IgD-negative memory B cell (primary cell): Measurements from ENCODE around the gene C2CD5. TPM values are rescaled to one million over a fixed set of nuclear protein-coding genes. Genes with fewer than 3 reads are reported as not detected.
"Not testable (repeated sequence)": the region's sequence is repeated elsewhere in the genome, so short reads cannot be mapped to it uniquely, and the experiment has no call there.

ENCODE experiments used
- H3K27ac Mint-ChIP-seq, 3 donors: one replicate each; pipeline ENCODE4 v1.8.0; 2020 to 2022; ENCODE audit warnings: mild to moderate bottlenecking in 3 of 3, mixed read lengths in 3 of 3, moderate library complexity in 1 of 3
- H3K27me3 Mint-ChIP-seq: one replicate; pipeline ENCODE4 v1.8.0; 2021; ENCODE audit warnings: mixed read lengths
- H3K36me3 Mint-ChIP-seq: one replicate; pipeline ENCODE4 v1.8.0; 2020; ENCODE audit warnings: mild to moderate bottlenecking, mixed read lengths
- H3K4me1 Mint-ChIP-seq, 3 donors: one replicate each; pipeline ENCODE4 v1.8.0; 2020 to 2022; ENCODE audit warnings: mixed read lengths in 3 of 3, mild to moderate bottlenecking in 1 of 3
- H3K4me3 Mint-ChIP-seq, 4 donors: one replicate each; pipeline ENCODE4 v1.8.0; 2020 to 2022; ENCODE audit warnings: mild to moderate bottlenecking in 4 of 4, mixed read lengths in 4 of 4, moderate library complexity in 3 of 4
- H3K9me3 Mint-ChIP-seq, 3 donors: one replicate each; pipeline ENCODE4 v1.8.0; 2020 to 2021; ENCODE audit warnings: mixed read lengths in 3 of 3, mild to moderate bottlenecking in 1 of 3
- polyA plus RNA-seq: library from polyadenylated mRNA; unstranded; fragments of 300-500 nt; fragmentation: Illumina TruSeq; gene quantifications from one replicate; pipeline ENCODE4 v1.2.3, GENCODE V29; 2021

The C2CD5 gene
- polyA plus RNA-seq, 1 donor from 2014 or later: 17.8 TPM

- no peaks in the 10 kb centered on the region for H3K27me3 Mint-ChIP-seq
- no peaks in the 10 kb centered on the region for H3K36me3 Mint-ChIP-seq
- no peaks in the 10 kb centered on the region for H3K9me3 Mint-ChIP-seq
Observed at GRCh38 chr12:22525426-22525825, 18.9 kb downstream of the C2CD5 start.

GRCh38 chr12:22518998-22519397 is 25.3 kb downstream of the C2CD5 start:
- H3K27ac Mint-ChIP-seq: no peak overlapping the region

More at GRCh38 chr12:22525426-22525825, 18.9 kb downstream of the C2CD5 start:
- H3K27ac Mint-ChIP-seq: no peak overlapping the region
- no peak overlapping the region for H3K4me3 Mint-ChIP-seq
- peaks cover 1 to 6% (median 4%) of the 10 kb centered on the region in 3 donors for H3K4me1 Mint-ChIP-seq

GRCh38 chr12:22518060-22518719 is 26.2 kb downstream of the C2CD5 start:
- Mint-ChIP-seq H3K36me3 (peaks cover 1% of the 10 kb centered on the region), H3K9me3 (no peaks in the 10 kb centered on the region), H3K4me1 (peaks cover 0 to 2% (median 0%) of the 10 kb centered on the region in 3 donors), H3K27me3 (no peaks in the 10 kb centered on the region), H3K27ac (no peak overlapping the region), H3K4me3 (no peak overlapping the region)

More at GRCh38 chr12:22518998-22519397, 25.3 kb downstream of the C2CD5 start:
- no peak overlapping the region for H3K4me3 Mint-ChIP-seq
- no peaks in the 10 kb centered on the region for H3K9me3 Mint-ChIP-seq
- H3K36me3 Mint-ChIP-seq: peaks cover 1% of the 10 kb centered on the region
- peaks cover 0 to 2% (median 0%) of the 10 kb centered on the region in 3 donors for H3K4me1 Mint-ChIP-seq
- H3K27me3 Mint-ChIP-seq: no peaks in the 10 kb centered on the region

- Mint-ChIP-seq H3K27ac (peak overlapping the region in 1 of 3 donors; percentile 74), H3K4me1 (peaks cover 0 to 2% (median 0%) of the 10 kb centered on the region in 3 donors), H3K27me3 (no peaks in the 10 kb centered on the region), H3K36me3 (peaks cover 1% of the 10 kb centered on the region), H3K4me3 (no peak overlapping the region), H3K9me3 (no peaks in the 10 kb centered on the region)
Observed at GRCh38 chr12:22514875-22515274, 29.5 kb downstream of the C2CD5 start.

GRCh38 chr12:22505826-22506225 is 38.5 kb downstream of the C2CD5 start:
- Mint-ChIP-seq H3K9me3 (no peaks in the 10 kb centered on the region), H3K36me3 (no peaks in the 10 kb centered on the region), H3K4me3 (no peak overlapping the region), H3K27me3 (no peaks in the 10 kb centered on the region), H3K27ac (no peak overlapping the region), H3K4me1 (no peaks in the 10 kb centered on the region)

GRCh38 chr12:22500100-22500499 is 44.2 kb downstream of the C2CD5 start:
- Mint-ChIP-seq H3K9me3 (no peaks in the 10 kb centered on the region), H3K27me3 (no peaks in the 10 kb centered on the region), H3K27ac (no peak overlapping the region), H3K4me3 (no peak overlapping the region), H3K36me3 (no peaks in the 10 kb centered on the region), H3K4me1 (peaks cover 0 to 3% (median 0%) of the 10 kb centered on the region in 3 donors)

GRCh38 chr12:22499445-22499844 is 44.9 kb downstream of the C2CD5 start:
- H3K9me3 Mint-ChIP-seq: no peaks in the 10 kb centered on the region
- H3K4me1 Mint-ChIP-seq: peaks cover 0 to 3% (median 0%) of the 10 kb centered on the region in 3 donors
- H3K4me3 Mint-ChIP-seq: no peak overlapping the region
- H3K36me3 Mint-ChIP-seq: no peaks in the 10 kb centered on the region
- H3K27me3 Mint-ChIP-seq: no peaks in the 10 kb centered on the region
- peak overlapping the region in 2 of 3 donors; percentile 73 for H3K27ac Mint-ChIP-seq

GRCh38 chr12:22494319-22494718 is 50.0 kb downstream of the C2CD5 start:
- no peak overlapping the region for H3K27ac Mint-ChIP-seq
- no peaks in the 10 kb centered on the region for H3K27me3 Mint-ChIP-seq
- H3K36me3 Mint-ChIP-seq: peaks cover 8% of the 10 kb centered on the region
- H3K4me3 Mint-ChIP-seq: no peak overlapping the region
- H3K9me3 Mint-ChIP-seq: no peaks in the 10 kb centered on the region
- H3K4me1 Mint-ChIP-seq: peaks cover 0 to 3% (median 0%) of the 10 kb centered on the region in 3 donors

GRCh38 chr12:22491034-22491433 is 53.3 kb downstream of the C2CD5 start:
- Mint-ChIP-seq H3K4me3 (no peak overlapping the region), H3K27ac (no peak overlapping the region), H3K4me1 (no peaks in the 10 kb centered on the region), H3K9me3 (peaks cover 0 to 1% (median 0%) of the 10 kb centered on the region in 3 donors), H3K27me3 (no peaks in the 10 kb centered on the region), H3K36me3 (peaks cover 19% of the 10 kb centered on the region)

- peaks cover 0 to 1% (median 0%) of the 10 kb centered on the region in 3 donors for H3K9me3 Mint-ChIP-seq
Observed at GRCh38 chr12:22488478-22488877, 55.9 kb downstream of the C2CD5 start.

GRCh38 chr12:22487683-22488082 is 56.7 kb downstream of the C2CD5 start:
- H3K4me3 Mint-ChIP-seq, H3K4me1 Mint-ChIP-seq, H3K9me3 Mint-ChIP-seq, H3K27ac Mint-ChIP-seq, H3K27me3 Mint-ChIP-seq: not testable (repeated sequence)
- H3K36me3 Mint-ChIP-seq: peaks cover 19% of the 10 kb centered on the region

More at GRCh38 chr12:22488478-22488877, 55.9 kb downstream of the C2CD5 start:
- Mint-ChIP-seq H3K27me3 (no peaks in the 10 kb centered on the region), H3K36me3 (peaks cover 19% of the 10 kb centered on the region), H3K4me3 (no peak overlapping the region), H3K27ac (no peak overlapping the region), H3K4me1 (no peaks in the 10 kb centered on the region)

- H3K27ac Mint-ChIP-seq: no peak overlapping the region
- H3K36me3 Mint-ChIP-seq: no peaks in the 10 kb centered on the region
- peaks cover 0 to 4% (median 2%) of the 10 kb centered on the region in 3 donors for H3K4me1 Mint-ChIP-seq
- no peak overlapping the region for H3K4me3 Mint-ChIP-seq
- H3K9me3 Mint-ChIP-seq: no peaks in the 10 kb centered on the region
- no peaks in the 10 kb centered on the region for H3K27me3 Mint-ChIP-seq
Observed at GRCh38 chr12:22481547-22482104, 62.7 kb downstream of the C2CD5 start.

- not testable (repeated sequence) for H3K27me3 Mint-ChIP-seq, H3K4me1 Mint-ChIP-seq, H3K27ac Mint-ChIP-seq, H3K4me3 Mint-ChIP-seq, H3K36me3 Mint-ChIP-seq, H3K9me3 Mint-ChIP-seq
Observed at GRCh38 chr12:22480814-22481213, 63.5 kb downstream of the C2CD5 start.

- Mint-ChIP-seq H3K36me3 (no peaks in the 10 kb centered on the region), H3K9me3 (no peaks in the 10 kb centered on the region), H3K4me1 (peaks cover 0 to 4% (median 2%) of the 10 kb centered on the region in 3 donors), H3K27ac (no peak overlapping the region), H3K4me3 (no peak overlapping the region), H3K27me3 (no peaks in the 10 kb centered on the region)
Observed at GRCh38 chr12:22480016-22480415, 64.3 kb downstream of the C2CD5 start.

- Mint-ChIP-seq H3K4me3 (no peak overlapping the region), H3K27me3 (no peaks in the 10 kb centered on the region), H3K36me3 (no peaks in the 10 kb centered on the region), H3K4me1 (peaks cover 9 to 13% (median 11%) of the 10 kb centered on the region in 3 donors), H3K9me3 (no peaks in the 10 kb centered on the region), H3K27ac (no peak overlapping the region)
Observed at GRCh38 chr12:22477894-22478287, 66.5 kb downstream of the C2CD5 start.
